Measurements from ENCODE around the gene BCL2L13.
A peak's percentile ranks its signal among the peaks of the same experiment; 100 is the strongest.
"Not testable (repeated sequence)": the region's sequence is repeated elsewhere in the genome, so short reads cannot be mapped to it uniquely, and the experiment has no call there.

BCL2L13 gene

GRCh38 chr22:17639247-17639741, 737 bp downstream of the BCL2L13 start:
- Histone ChIP-seq H3K9ac (ENCODE audit: low read length) (peak overlapping the region; percentile 92), H3K27me3 (ENCODE audit: control insufficient read depth, insufficient read depth, low read length) (no peaks in the 10 kb centered on the region), H3K36me3 (ENCODE audit: control insufficient read depth, insufficient read depth, low read length) (no peaks in the 10 kb centered on the region), H3K4me1 (ENCODE audit: control insufficient read depth, insufficient read depth, low read length) (no peaks in the 10 kb centered on the region), H3K9me3 (ENCODE audit: control insufficient read depth, low read length) (no peaks in the 10 kb centered on the region), H3K4me3 (ENCODE audit: low read length) (peak overlapping the region; percentile 73)

GRCh38 chr22:17641269-17641668, 2.7 kb downstream of the BCL2L13 start:
- Histone ChIP-seq H3K4me3 (ENCODE audit: low read length) (no peak overlapping the region), H3K9me3 (ENCODE audit: control insufficient read depth, low read length) (no peaks in the 10 kb centered on the region), H3K9ac (ENCODE audit: low read length) (no peak overlapping the region), H3K4me1 (ENCODE audit: control insufficient read depth, insufficient read depth, low read length) (no peaks in the 10 kb centered on the region), H3K36me3 (ENCODE audit: control insufficient read depth, insufficient read depth, low read length) (no peaks in the 10 kb centered on the region), H3K27me3 (ENCODE audit: control insufficient read depth, insufficient read depth, low read length) (no peaks in the 10 kb centered on the region)

DNA sequence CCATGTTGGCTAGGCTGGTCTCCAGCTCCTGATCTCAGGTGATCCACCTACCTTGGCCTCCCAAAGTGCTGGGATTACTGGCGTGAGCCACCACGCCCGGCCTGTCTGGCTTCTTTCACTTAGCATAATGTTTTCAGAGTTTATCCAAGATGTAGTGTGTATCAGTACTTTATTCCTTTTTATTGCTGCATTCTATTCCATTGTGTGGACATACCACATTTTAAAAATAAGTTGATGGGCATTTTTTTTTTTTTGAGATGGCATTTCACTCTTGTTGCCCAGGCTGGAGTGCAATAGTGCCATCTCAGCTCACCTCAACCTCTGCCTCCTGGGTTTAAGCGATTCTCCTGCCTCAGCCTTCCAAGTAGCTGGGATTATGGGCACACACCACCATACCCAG, 3.8 kb downstream of the BCL2L13 start:
- H3K27me3 ChIP-seq (ENCODE audit: control insufficient read depth, insufficient read depth, low read length); H3K9me3 ChIP-seq (ENCODE audit: control insufficient read depth, low read length); H3K4me3 ChIP-seq (ENCODE audit: low read length): not testable (repeated sequence)

DNA sequence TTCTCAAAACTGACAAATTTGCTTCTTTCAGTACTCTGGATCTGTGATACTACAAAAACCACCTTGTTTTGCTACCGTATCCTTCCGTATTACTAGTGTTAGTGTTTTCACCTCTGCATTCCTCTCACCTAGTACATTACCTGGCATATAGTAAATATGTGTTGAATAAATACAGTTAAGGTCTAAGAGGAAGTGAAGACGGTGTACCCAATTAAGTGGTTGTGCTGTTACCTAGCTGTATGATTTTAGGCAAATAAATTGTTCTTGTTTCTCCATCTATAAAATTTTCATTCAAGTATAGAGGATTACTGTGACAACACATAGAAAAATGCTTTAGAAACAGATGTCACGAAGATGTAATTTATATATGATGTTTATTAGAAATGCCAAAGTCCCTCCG, 8.9 kb downstream of the BCL2L13 start:
- no peak overlapping the region for H3K4me3 ChIP-seq (ENCODE audit: low read length)
- H3K9ac ChIP-seq (ENCODE audit: low read length) = no peak overlapping the region
- H3K9me3 ChIP-seq (ENCODE audit: control insufficient read depth, low read length) = no peaks in the 10 kb centered on the region
- H3K27me3 ChIP-seq (ENCODE audit: control insufficient read depth, insufficient read depth, low read length) = no peaks in the 10 kb centered on the region
- H3K4me1 ChIP-seq (ENCODE audit: control insufficient read depth, insufficient read depth, low read length) = no peaks in the 10 kb centered on the region
- H3K36me3 ChIP-seq (ENCODE audit: control insufficient read depth, insufficient read depth, low read length) = no peaks in the 10 kb centered on the region

More for the DNA sequence above, 3.8 kb downstream of the BCL2L13 start:
- H3K36me3 ChIP-seq (ENCODE audit: control insufficient read depth, insufficient read depth, low read length); H3K9ac ChIP-seq (ENCODE audit: low read length); H3K4me1 ChIP-seq (ENCODE audit: control insufficient read depth, insufficient read depth, low read length): not testable (repeated sequence)

GRCh38 chr22:17647991-17648390, 9.4 kb downstream of the BCL2L13 start:
- Histone ChIP-seq H3K36me3 (ENCODE audit: control insufficient read depth, insufficient read depth, low read length) (no peaks in the 10 kb centered on the region), H3K9ac (ENCODE audit: low read length) (no peak overlapping the region), H3K27me3 (ENCODE audit: control insufficient read depth, insufficient read depth, low read length) (no peaks in the 10 kb centered on the region), H3K4me1 (ENCODE audit: control insufficient read depth, insufficient read depth, low read length) (no peaks in the 10 kb centered on the region), H3K4me3 (ENCODE audit: low read length) (no peak overlapping the region), H3K9me3 (ENCODE audit: control insufficient read depth, low read length) (no peaks in the 10 kb centered on the region)

GRCh38 chr22:17648569-17648968, 10.0 kb downstream of the BCL2L13 start:
- H3K9ac ChIP-seq (ENCODE audit: low read length) = no peak overlapping the region
- no peaks in the 10 kb centered on the region for H3K27me3 ChIP-seq (ENCODE audit: control insufficient read depth, insufficient read depth, low read length)
- no peaks in the 10 kb centered on the region for H3K36me3 ChIP-seq (ENCODE audit: control insufficient read depth, insufficient read depth, low read length)
- H3K4me3 ChIP-seq (ENCODE audit: low read length) = no peak overlapping the region
- H3K4me1 ChIP-seq (ENCODE audit: control insufficient read depth, insufficient read depth, low read length) = no peaks in the 10 kb centered on the region
- no peaks in the 10 kb centered on the region for H3K9me3 ChIP-seq (ENCODE audit: control insufficient read depth, low read length)

GRCh38 chr22:17655289-17655688, 16.7 kb downstream of the BCL2L13 start:
- H3K9me3 ChIP-seq (ENCODE audit: control insufficient read depth, low read length) = no peaks in the 10 kb centered on the region
- H3K9ac ChIP-seq (ENCODE audit: low read length) = no peak overlapping the region
- no peaks in the 10 kb centered on the region for H3K27me3 ChIP-seq (ENCODE audit: control insufficient read depth, insufficient read depth, low read length)
- H3K4me3 ChIP-seq (ENCODE audit: low read length) = no peak overlapping the region
- H3K36me3 ChIP-seq (ENCODE audit: control insufficient read depth, insufficient read depth, low read length) = no peaks in the 10 kb centered on the region
- no peaks in the 10 kb centered on the region for H3K4me1 ChIP-seq (ENCODE audit: control insufficient read depth, insufficient read depth, low read length)

GRCh38 chr22:17656870-17657395, 18.4 kb downstream of the BCL2L13 start:
- H3K36me3 ChIP-seq (ENCODE audit: control insufficient read depth, insufficient read depth, low read length) = no peaks in the 10 kb centered on the region
- no peak overlapping the region for H3K9ac ChIP-seq (ENCODE audit: low read length)
- no peaks in the 10 kb centered on the region for H3K4me1 ChIP-seq (ENCODE audit: control insufficient read depth, insufficient read depth, low read length)
- H3K9me3 ChIP-seq (ENCODE audit: control insufficient read depth, low read length) = no peaks in the 10 kb centered on the region
- H3K27me3 ChIP-seq (ENCODE audit: control insufficient read depth, insufficient read depth, low read length) = no peaks in the 10 kb centered on the region
- H3K4me3 ChIP-seq (ENCODE audit: low read length) = no peak overlapping the region

GRCh38 chr22:17664414-17665055, 26.0 kb downstream of the BCL2L13 start:
- Histone ChIP-seq H3K27me3 (ENCODE audit: control insufficient read depth, insufficient read depth, low read length) (no peaks in the 10 kb centered on the region), H3K9me3 (ENCODE audit: control insufficient read depth, low read length) (no peaks in the 10 kb centered on the region), H3K9ac (ENCODE audit: low read length) (no peak overlapping the region), H3K4me1 (ENCODE audit: control insufficient read depth, insufficient read depth, low read length) (no peaks in the 10 kb centered on the region), H3K36me3 (ENCODE audit: control insufficient read depth, insufficient read depth, low read length) (no peaks in the 10 kb centered on the region), H3K4me3 (ENCODE audit: low read length) (no peak overlapping the region)

DNA sequence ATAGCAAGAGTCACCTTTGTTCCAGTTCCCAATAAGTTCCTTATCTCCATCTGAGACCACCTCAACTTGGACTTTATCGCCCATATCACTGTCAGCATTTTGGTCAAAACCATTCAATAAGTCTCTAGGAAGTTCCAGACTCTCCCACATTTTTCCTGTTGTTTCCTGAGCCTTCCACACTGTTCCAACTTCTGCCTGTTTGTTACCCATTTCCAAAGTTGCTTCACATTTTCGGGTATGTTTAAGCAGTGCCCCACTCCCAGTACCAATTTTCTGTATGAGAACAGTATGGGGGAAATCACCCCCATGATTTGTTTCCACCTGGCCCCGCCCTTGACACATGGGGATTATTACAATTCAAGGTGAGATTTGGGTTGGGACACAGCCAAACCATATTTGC, 26.7 kb downstream of the BCL2L13 start:
- no peak overlapping the region for H3K9ac ChIP-seq (ENCODE audit: low read length)
- no peak overlapping the region for H3K4me3 ChIP-seq (ENCODE audit: low read length)
- H3K27me3 ChIP-seq (ENCODE audit: control insufficient read depth, insufficient read depth, low read length) = no peaks in the 10 kb centered on the region
- no peaks in the 10 kb centered on the region for H3K4me1 ChIP-seq (ENCODE audit: control insufficient read depth, insufficient read depth, low read length)
- no peaks in the 10 kb centered on the region for H3K9me3 ChIP-seq (ENCODE audit: control insufficient read depth, low read length)
- H3K36me3 ChIP-seq (ENCODE audit: control insufficient read depth, insufficient read depth, low read length) = no peaks in the 10 kb centered on the region

DNA sequence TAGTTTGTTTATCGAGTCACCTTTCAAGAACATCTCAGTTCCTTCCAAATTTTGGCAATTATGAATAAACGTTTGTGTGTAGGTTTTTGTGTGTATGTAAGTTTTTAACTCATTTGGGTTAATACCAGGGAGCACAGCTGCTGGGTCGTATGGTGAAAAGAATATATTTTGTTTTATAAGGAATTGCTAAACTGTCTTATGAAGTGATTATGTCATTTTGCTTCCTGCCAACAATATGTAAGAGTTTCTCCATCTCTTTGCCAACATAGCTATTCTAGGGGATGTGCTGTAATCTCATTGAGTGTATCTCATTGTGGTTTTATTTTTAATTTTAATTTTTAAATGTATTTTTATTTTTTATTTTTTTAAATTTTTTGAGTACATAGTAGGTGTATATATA, 27.3 kb downstream of the BCL2L13 start:
- no peaks in the 10 kb centered on the region for H3K4me1 ChIP-seq (ENCODE audit: control insufficient read depth, insufficient read depth, low read length)
- no peak overlapping the region for H3K9ac ChIP-seq (ENCODE audit: low read length)
- H3K9me3 ChIP-seq (ENCODE audit: control insufficient read depth, low read length) = no peaks in the 10 kb centered on the region
- no peak overlapping the region for H3K4me3 ChIP-seq (ENCODE audit: low read length)
- H3K36me3 ChIP-seq (ENCODE audit: control insufficient read depth, insufficient read depth, low read length) = no peaks in the 10 kb centered on the region
- H3K27me3 ChIP-seq (ENCODE audit: control insufficient read depth, insufficient read depth, low read length) = no peaks in the 10 kb centered on the region

DNA sequence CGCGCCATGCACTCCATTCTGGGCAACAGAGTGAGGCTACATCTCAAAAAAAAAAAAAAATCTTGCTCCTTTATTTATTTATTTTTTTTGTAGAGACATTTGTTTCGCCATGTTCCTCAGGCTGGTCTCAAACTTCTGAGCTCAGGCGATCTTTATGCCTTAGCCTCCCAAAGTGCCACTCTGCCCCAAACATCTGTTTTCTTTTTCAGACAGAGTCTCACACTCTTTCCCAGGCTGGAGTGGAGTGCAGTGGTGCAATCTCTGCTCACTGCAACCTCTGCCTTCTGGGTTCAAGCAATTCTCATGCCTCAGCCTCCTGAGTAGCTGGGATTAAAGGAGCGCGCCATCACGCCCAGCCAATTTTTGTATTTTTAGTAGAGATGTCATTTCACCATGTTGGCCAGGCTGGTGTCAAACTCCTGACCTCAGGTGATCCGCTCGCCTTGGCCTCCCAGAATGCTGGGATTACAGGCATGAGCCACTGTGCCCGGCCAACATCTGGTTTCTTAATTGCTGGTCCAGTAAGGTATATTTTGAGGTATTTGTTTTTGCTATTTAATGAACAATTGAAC, 33.0 kb downstream of the BCL2L13 start:
- not testable (repeated sequence) for H3K9ac ChIP-seq (ENCODE audit: low read length); H3K9me3 ChIP-seq (ENCODE audit: control insufficient read depth, low read length); H3K4me3 ChIP-seq (ENCODE audit: low read length); H3K36me3 ChIP-seq (ENCODE audit: control insufficient read depth, insufficient read depth, low read length); H3K27me3 ChIP-seq (ENCODE audit: control insufficient read depth, insufficient read depth, low read length)
- H3K4me1 ChIP-seq (ENCODE audit: control insufficient read depth, insufficient read depth, low read length) = peaks cover 16% of the 10 kb centered on the region

All from mucosa of stomach (tissue), 1 donor.